ENCODE data around the gene BORCS5. TPM values are rescaled to one million over a fixed set of nuclear protein-coding genes. Genes with fewer than 3 reads are reported as not detected.

Gene BORCS5
- total and polyA plus RNA-seq, 8 donors: 7.7 to 13.5 (median 9.1) TPM

DNA sequence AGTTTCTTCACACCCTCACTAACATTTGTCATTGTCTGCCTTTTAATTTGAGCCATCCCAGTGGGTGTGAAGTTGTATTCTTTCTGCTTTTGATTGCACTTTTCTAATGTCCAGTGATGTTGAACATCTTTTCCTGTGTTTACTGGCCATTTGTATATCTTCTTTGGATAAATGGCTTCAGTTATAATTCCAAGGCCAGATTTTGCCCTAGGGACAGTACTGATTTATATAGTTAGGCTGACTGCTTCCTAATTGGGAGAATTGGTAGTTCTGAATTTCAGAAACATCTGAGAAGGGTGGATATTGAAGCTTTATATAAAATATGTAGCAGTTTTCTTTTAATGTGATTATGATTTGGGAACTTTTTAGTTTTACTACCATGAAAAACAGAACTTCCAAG lies 97.4 kb downstream of the BORCS5 start:
- no peaks in the 10 kb centered on the region for H3K36me3 ChIP-seq
- H3K4me1 ChIP-seq: peaks cover 12 to 30% of the 10 kb centered on the region in 2 donors
- H3K9me3 ChIP-seq: no peaks in the 10 kb centered on the region
- no peak overlapping the region for H3K4me3 ChIP-seq
- H3K27ac ChIP-seq: no peak overlapping the region
- DNase-seq (no peak), ATAC-seq (no peak)
- H3K27me3 ChIP-seq: no peaks in the 10 kb centered on the region
- intact Hi-C loops (cut with DNase I): no loop called here
- TF ChIP-seq, protein P1, sequence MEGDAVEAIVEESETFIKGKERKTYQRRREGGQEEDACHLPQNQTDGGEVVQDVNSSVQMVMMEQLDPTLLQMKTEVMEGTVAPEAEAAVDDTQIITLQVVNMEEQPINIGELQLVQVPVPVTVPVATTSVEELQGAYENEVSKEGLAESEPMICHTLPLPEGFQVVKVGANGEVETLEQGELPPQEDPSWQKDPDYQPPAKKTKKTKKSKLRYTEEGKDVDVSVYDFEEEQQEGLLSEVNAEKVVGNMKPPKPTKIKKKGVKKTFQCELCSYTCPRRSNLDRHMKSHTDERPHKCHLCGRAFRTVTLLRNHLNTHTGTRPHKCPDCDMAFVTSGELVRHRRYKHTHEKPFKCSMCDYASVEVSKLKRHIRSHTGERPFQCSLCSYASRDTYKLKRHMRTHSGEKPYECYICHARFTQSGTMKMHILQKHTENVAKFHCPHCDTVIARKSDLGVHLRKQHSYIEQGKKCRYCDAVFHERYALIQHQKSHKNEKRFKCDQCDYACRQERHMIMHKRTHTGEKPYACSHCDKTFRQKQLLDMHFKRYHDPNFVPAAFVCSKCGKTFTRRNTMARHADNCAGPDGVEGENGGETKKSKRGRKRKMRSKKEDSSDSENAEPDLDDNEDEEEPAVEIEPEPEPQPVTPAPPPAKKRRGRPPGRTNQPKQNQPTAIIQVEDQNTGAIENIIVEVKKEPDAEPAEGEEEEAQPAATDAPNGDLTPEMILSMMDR (IDR thresholded peaks at IDR 0.05): no peak

DNA sequence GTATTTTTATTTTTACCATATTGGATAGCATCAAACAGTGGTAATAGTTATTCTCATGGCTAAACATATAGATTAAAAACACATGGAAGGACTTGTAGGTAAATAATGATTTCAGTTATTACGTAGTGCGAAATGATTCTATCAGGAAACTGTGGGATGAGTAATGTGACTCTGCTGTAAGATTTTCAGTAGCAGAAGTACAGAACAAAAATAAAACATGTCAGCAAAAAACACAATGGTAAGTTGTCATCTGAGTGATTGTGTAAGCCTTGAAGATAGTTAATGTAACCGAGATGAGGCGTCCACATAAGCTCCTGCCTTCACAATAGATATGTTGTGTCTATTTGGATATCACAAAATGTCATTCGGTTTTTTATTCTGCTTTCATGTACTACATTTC lies 99.8 kb downstream of the BORCS5 start:
- Histone ChIP-seq H3K9me3 (no peaks in the 10 kb centered on the region), H3K27ac (peak overlapping the region; percentile 49 to 59), H3K27me3 (no peaks in the 10 kb centered on the region), H3K4me3 (no peak overlapping the region), H3K36me3 (no peaks in the 10 kb centered on the region), H3K4me1 (peaks cover 0 to 14% of the 10 kb centered on the region in 2 donors)
- DNase-seq: no peak
- peak; percentile 57 for ATAC-seq
- intact Hi-C loops (cut with DNase I): no loop called here
- TF ChIP-seq, protein P1 (IDR thresholded peaks at IDR 0.05): no peak

DNA sequence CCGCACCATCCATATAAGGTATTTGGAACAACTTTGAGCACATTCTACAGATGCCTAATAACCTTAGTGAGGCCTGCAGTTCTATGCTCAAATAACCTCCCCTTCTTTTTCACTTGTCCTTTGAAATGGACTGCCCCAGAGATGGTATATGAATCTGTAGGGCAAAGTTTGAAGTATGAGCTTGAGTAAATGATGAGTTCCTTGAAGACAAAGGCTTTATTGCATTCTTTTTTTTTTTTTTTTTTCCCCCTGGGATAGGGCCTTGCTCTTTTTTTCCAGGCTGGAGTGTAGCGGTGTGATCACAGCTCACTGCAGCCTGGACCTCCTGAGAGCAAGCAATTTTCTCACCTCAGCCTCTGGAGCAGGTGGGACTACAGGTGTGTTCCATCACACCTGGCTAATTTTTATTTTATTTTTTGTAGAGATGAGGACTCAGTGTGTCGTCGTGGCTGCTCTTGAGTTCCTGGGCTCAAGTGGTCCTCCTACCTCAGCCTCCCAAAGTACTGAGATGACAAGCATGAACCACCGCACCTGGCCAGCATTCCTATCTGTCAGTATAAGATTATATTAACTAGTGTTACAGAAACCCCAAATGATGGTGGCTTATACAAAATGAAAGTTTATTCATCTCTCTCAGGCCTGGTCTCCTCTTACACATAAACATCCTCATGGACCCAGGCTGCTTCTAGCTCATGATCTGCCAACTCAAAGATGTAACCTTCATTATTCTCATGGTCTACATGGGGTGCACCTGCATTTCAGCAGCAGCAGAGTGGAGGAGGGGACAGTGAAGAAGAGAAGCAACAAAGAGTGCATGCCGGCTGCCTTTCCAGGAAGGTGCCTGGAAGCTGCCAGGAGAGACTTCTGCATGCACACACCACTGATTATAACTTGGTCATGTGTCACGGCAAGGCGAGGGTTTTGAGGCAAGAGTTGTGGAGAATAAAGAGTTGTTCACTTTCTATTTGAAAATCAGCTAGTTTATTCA lies 104.4 kb downstream of the BORCS5 start:
- Histone ChIP-seq H3K27me3 (no peaks in the 10 kb centered on the region), H3K36me3 (no peaks in the 10 kb centered on the region), H3K4me3 (no peak overlapping the region), H3K9me3 (no peaks in the 10 kb centered on the region), H3K4me1 (peaks cover 0 to 12% of the 10 kb centered on the region in 2 donors), H3K27ac (no peak overlapping the region)
- DNase-seq (no peak), ATAC-seq (no peak)
- intact Hi-C loops (cut with DNase I): no loop called here
- TF ChIP-seq, protein P1 (IDR thresholded peaks at IDR 0.05): no peak

DNA sequence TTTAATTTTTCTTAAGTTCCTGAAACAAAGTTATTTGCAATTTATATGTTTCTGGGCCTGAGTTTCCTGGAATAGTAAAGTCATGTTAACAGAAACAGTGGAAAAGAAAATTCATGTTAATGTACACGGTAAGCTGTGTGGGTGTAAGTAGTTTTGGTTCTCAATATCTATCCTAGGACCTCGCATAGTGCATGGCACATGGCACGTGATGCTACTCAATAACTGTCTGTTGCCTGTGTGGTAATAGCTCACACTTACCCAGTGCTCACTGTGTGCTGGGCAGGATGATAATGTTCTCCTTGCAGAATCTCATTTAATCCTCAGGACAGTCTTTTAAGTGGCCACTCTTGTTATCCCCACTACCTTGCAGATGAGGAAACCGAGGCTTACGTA lies 105.0 kb downstream of the BORCS5 start:
- H3K27me3 ChIP-seq: no peaks in the 10 kb centered on the region
- DNase-seq: no peak
- no peak for ATAC-seq
- H3K4me1 ChIP-seq: peaks cover 0 to 11% of the 10 kb centered on the region in 2 donors
- H3K4me3 ChIP-seq: no peak overlapping the region
- H3K9me3 ChIP-seq: no peaks in the 10 kb centered on the region
- TF ChIP-seq, protein P1 (IDR thresholded peaks at IDR 0.05): no peak
- no peaks in the 10 kb centered on the region for H3K36me3 ChIP-seq
- no peak overlapping the region for H3K27ac ChIP-seq
- intact Hi-C loops (cut with DNase I): no loop called here

DNA sequence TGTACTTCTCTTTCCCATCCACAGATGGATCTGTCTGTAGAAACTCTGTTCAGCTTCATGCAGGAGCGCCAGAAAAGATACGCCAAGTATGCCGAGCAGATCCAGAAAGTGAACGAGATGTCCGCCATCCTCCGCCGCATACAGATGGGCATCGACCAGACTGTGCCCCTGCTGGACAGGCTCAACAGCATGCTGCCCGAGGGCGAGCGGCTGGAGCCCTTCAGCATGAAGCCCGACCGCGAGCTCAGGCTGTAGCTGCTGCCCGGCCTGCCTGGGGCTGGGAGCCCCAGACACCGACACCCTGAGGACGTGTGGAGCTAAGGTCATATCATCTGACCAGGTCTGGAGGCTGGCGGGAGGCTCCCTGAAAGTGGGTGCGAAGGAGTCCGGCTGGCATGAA lies 108.6 kb downstream of the BORCS5 start:
- no peak for DNase-seq
- Histone ChIP-seq H3K4me3 (no peak overlapping the region), H3K9me3 (no peaks in the 10 kb centered on the region), H3K36me3 (peaks cover 0 to 2% of the 10 kb centered on the region in 2 donors), H3K27ac (no peak overlapping the region), H3K4me1 (peaks cover 0 to 27% of the 10 kb centered on the region in 2 donors), H3K27me3 (no peaks in the 10 kb centered on the region)
- no peak for ATAC-seq
- intact Hi-C loops (cut with DNase I): no loop called here
- TF ChIP-seq, protein P1 (IDR thresholded peaks at IDR 0.05): no peak
